ENCODE measurements around the gene OR6C6.
"Not testable (repeated sequence)": the region's sequence is repeated elsewhere in the genome, so short reads cannot be mapped to it uniquely, and the experiment has no call there.

OR6C6 gene

GRCh38 chr12:55296469-55296868 is at the start of gene OR6C6:
TSS of gene OR6C6 (minus strand) at chr12:55296569. CDS start at chr12:55295232, 1,337 bp downstream.
- Mint-ChIP-seq H3K27me3 (peaks cover 25% of the 10 kb centered on the region), H3K4me1 (no peaks in the 10 kb centered on the region), H3K36me3 (ENCODE audit: low read depth) (no peaks in the 10 kb centered on the region), H3K27ac (no peak within 1 kb of the TSS), H3K4me3 (no peak within 1 kb of the TSS), H3K9me3 (peaks cover 4% of the 10 kb centered on the region)
- no peak for ATAC-seq
- no peak for DNase-seq

- peaks cover 26% of the 10 kb centered on the region for H3K27me3 Mint-ChIP-seq
- no peaks in the 10 kb centered on the region for H3K9me3 Mint-ChIP-seq
- H3K4me3 Mint-ChIP-seq = no peak overlapping the region
- no peak overlapping the region for H3K27ac Mint-ChIP-seq
- H3K36me3 Mint-ChIP-seq (ENCODE audit: low read depth) = no peaks in the 10 kb centered on the region
- ATAC-seq (no peak), DNase-seq (no peak)
- H3K4me1 Mint-ChIP-seq = no peaks in the 10 kb centered on the region
Measured at GRCh38 chr12:55336002-55336401, 39.6 kb upstream of the OR6C6 start.

- H3K4me3 Mint-ChIP-seq = no peak within 1 kb of the TSS
- H3K27me3 Mint-ChIP-seq = peaks cover 22% of the 10 kb centered on the region
- no peak for DNase-seq
- ATAC-seq = no peak
- no peaks in the 10 kb centered on the region for H3K9me3 Mint-ChIP-seq
- H3K27ac Mint-ChIP-seq = no peak within 1 kb of the TSS
- H3K4me1 Mint-ChIP-seq = no peaks in the 10 kb centered on the region
- H3K36me3 Mint-ChIP-seq (ENCODE audit: low read depth) = no peaks in the 10 kb centered on the region
Measured at GRCh38 chr12:55330446-55330845, 34.1 kb upstream of the OR6C6 start, which contains the start of gene OR6C3. TSS of gene OR6C3 (plus strand) at chr12:55330746. CDS start at chr12:55331701, 955 bp downstream.

GRCh38 chr12:55325801-55326200 is 29.4 kb upstream of the OR6C6 start:
- H3K4me1 Mint-ChIP-seq, DNase-seq: not testable (repeated sequence)
- H3K27me3 Mint-ChIP-seq = peaks cover 16% of the 10 kb centered on the region

GRCh38 chr12:55320201-55320600 is 23.8 kb upstream of the OR6C6 start:
- H3K27me3 Mint-ChIP-seq = peaks cover 14% of the 10 kb centered on the region
- H3K4me3 Mint-ChIP-seq = no peak overlapping the region
- H3K4me1 Mint-ChIP-seq = no peaks in the 10 kb centered on the region
- ATAC-seq = no peak
- no peak overlapping the region for H3K27ac Mint-ChIP-seq
- no peak for DNase-seq
- H3K9me3 Mint-ChIP-seq = no peaks in the 10 kb centered on the region
- no peaks in the 10 kb centered on the region for H3K36me3 Mint-ChIP-seq (ENCODE audit: low read depth)

More at GRCh38 chr12:55325801-55326200, 29.4 kb upstream of the OR6C6 start:
- not testable (repeated sequence) for ATAC-seq; H3K27ac Mint-ChIP-seq; H3K4me3 Mint-ChIP-seq; H3K36me3 Mint-ChIP-seq (ENCODE audit: low read depth); H3K9me3 Mint-ChIP-seq

- Mint-ChIP-seq H3K27ac (no peak within 1 kb of the TSS), H3K9me3 (no peaks in the 10 kb centered on the region), H3K36me3 (ENCODE audit: low read depth) (no peaks in the 10 kb centered on the region), H3K4me3 (no peak within 1 kb of the TSS), H3K4me1 (no peaks in the 10 kb centered on the region), H3K27me3 (peaks cover 11% of the 10 kb centered on the region)
- no peak for ATAC-seq
- DNase-seq = no peak
Measured at GRCh38 chr12:55314043-55314442, 17.7 kb upstream of the OR6C6 start, which contains the start of gene OR6C1. TSS of gene OR6C1 (plus strand) at chr12:55314343. CDS start at chr12:55320600, 6,257 bp downstream.

GRCh38 chr12:55289999-55290398 is 6.4 kb downstream of the OR6C6 start:
- H3K36me3 Mint-ChIP-seq (ENCODE audit: low read depth) = no peaks in the 10 kb centered on the region
- no peaks in the 10 kb centered on the region for H3K4me1 Mint-ChIP-seq
- peaks cover 12% of the 10 kb centered on the region for H3K27me3 Mint-ChIP-seq
- H3K27ac Mint-ChIP-seq = no peak overlapping the region
- ATAC-seq (no peak), DNase-seq (no peak)
- no peak overlapping the region for H3K4me3 Mint-ChIP-seq
- H3K9me3 Mint-ChIP-seq = no peaks in the 10 kb centered on the region

GRCh38 chr12:55280991-55281390 is 15.4 kb downstream of the OR6C6 start:
- Mint-ChIP-seq H3K4me1 (no peaks in the 10 kb centered on the region), H3K36me3 (ENCODE audit: low read depth) (no peaks in the 10 kb centered on the region), H3K27me3 (peaks cover 19% of the 10 kb centered on the region), H3K9me3 (no peaks in the 10 kb centered on the region), H3K4me3 (no peak overlapping the region), H3K27ac (no peak overlapping the region)
- DNase-seq (no peak), ATAC-seq (no peak)

GRCh38 chr12:55258303-55258702 is 38.1 kb downstream of the OR6C6 start:
- DNase-seq (no peak), ATAC-seq (no peak)
- H3K4me3 Mint-ChIP-seq = no peak overlapping the region
- no peaks in the 10 kb centered on the region for H3K9me3 Mint-ChIP-seq
- H3K27ac Mint-ChIP-seq = no peak overlapping the region
- H3K27me3 Mint-ChIP-seq = peaks cover 6% of the 10 kb centered on the region
- no peaks in the 10 kb centered on the region for H3K4me1 Mint-ChIP-seq
- no peaks in the 10 kb centered on the region for H3K36me3 Mint-ChIP-seq (ENCODE audit: low read depth)

GRCh38 chr12:55256831-55257230 is 39.5 kb downstream of the OR6C6 start:
- H3K36me3 Mint-ChIP-seq (ENCODE audit: low read depth) = no peaks in the 10 kb centered on the region
- peaks cover 6% of the 10 kb centered on the region for H3K27me3 Mint-ChIP-seq
- no peak overlapping the region for H3K27ac Mint-ChIP-seq
- no peaks in the 10 kb centered on the region for H3K9me3 Mint-ChIP-seq
- H3K4me1 Mint-ChIP-seq = no peaks in the 10 kb centered on the region
- no peak overlapping the region for H3K4me3 Mint-ChIP-seq
- DNase-seq (no peak), ATAC-seq (no peak)

- Mint-ChIP-seq H3K9me3 (no peaks in the 10 kb centered on the region), H3K4me3 (no peak overlapping the region), H3K4me1 (no peaks in the 10 kb centered on the region), H3K36me3 (ENCODE audit: low read depth) (no peaks in the 10 kb centered on the region), H3K27ac (no peak overlapping the region), H3K27me3 (peaks cover 4% of the 10 kb centered on the region)
- no peak for DNase-seq
- ATAC-seq = no peak
Measured at GRCh38 chr12:55253281-55253680, 43.1 kb downstream of the OR6C6 start.

GRCh38 chr12:55250944-55251343 is 45.4 kb downstream of the OR6C6 start:
- Mint-ChIP-seq H3K4me1 (no peaks in the 10 kb centered on the region), H3K27me3 (peaks cover 5% of the 10 kb centered on the region), H3K9me3 (no peaks in the 10 kb centered on the region), H3K36me3 (ENCODE audit: low read depth) (no peaks in the 10 kb centered on the region), H3K27ac (no peak overlapping the region), H3K4me3 (no peak overlapping the region)
- no peak for DNase-seq
- ATAC-seq = no peak

- Mint-ChIP-seq H3K36me3 (ENCODE audit: low read depth) (no peaks in the 10 kb centered on the region), H3K27me3 (peaks cover 9% of the 10 kb centered on the region), H3K9me3 (no peaks in the 10 kb centered on the region), H3K4me3 (no peak overlapping the region), H3K4me1 (no peaks in the 10 kb centered on the region), H3K27ac (no peak overlapping the region)
- ATAC-seq (no peak), DNase-seq (no peak)
Measured at GRCh38 chr12:55246159-55246558, 50.2 kb downstream of the OR6C6 start.

- Mint-ChIP-seq H3K27ac (no peak within 1 kb of the TSS), H3K4me1 (no peaks in the 10 kb centered on the region), H3K4me3 (no peak within 1 kb of the TSS), H3K9me3 (no peaks in the 10 kb centered on the region), H3K27me3 (peaks cover 9% of the 10 kb centered on the region), H3K36me3 (ENCODE audit: low read depth) (no peaks in the 10 kb centered on the region)
- no peak for ATAC-seq
- DNase-seq = no peak
Measured at GRCh38 chr12:55244309-55244708, 52.1 kb downstream of the OR6C6 start, which contains the start of gene OR6C74. TSS of gene OR6C74 (plus strand) at chr12:55244609. CDS start at chr12:55247288, 2,679 bp downstream.
